HCT116 (cell line): ENCODE data around the gene OGFOD2. TPM values are rescaled to one million over a fixed set of nuclear protein-coding genes. Genes with fewer than 3 reads are reported as not detected.

Experiments used
- ATAC-seq: fragments of 200-7000 bp; cut with Tn5 transposase; 2 replicates; pipeline ENCODE4 v1.9.1; 2020; ENCODE audit warnings: mild to moderate bottlenecking, moderate library complexity
- BruUV-seq: library from RNA; stranded (reverse); fragments of 400-500 nt; replicated peaks from 2 replicates; lab custom pipeline; 2021; lab: Mats Ljungman, UMichigan
- CTCF ChIA-PET: fragments of 300-600 bp; sonication (Branson Sonifier 250); formaldehyde crosslinking; loops from one replicate; lab custom pipeline; 2021; ENCODE audit warnings: antibody characterized with exemption; lab: Charles Lee
- POLR2A ChIA-PET: fragments of 300-600, 350-600 bp; sonication (Branson Sonifier 250); formaldehyde crosslinking; loops from one replicate; lab custom pipeline; 2021; ENCODE audit warnings: antibody characterized with exemption; lab: Charles Lee
- RAD21 ChIA-PET, 2 experiments: fragments of 300-600 bp; sonication (Branson Sonifier 250); formaldehyde crosslinking; loops; one replicate each; lab custom pipeline; 2023; ENCODE audit warnings: low total read pairs in 2 of 2; ENCODE audit not compliant: uncharacterized antibody in 2 of 2, unreplicated experiment in 2 of 2, low non-redundant PET in 1 of 2; lab: Charles Lee
- DNase-seq: peaks from one replicate; pipeline ENCODE4 v3.0.0-alpha.2; 2010; ENCODE audit warnings: low read depth, low spot score
- H2AFZ ChIP-seq: fragments of 200-600 bp; shearing (Covaris generic), sonication (generic); 2 replicates; pipeline ENCODE4 v1.6.1; 2017; ENCODE audit warnings: low read depth, mixed run types, mixed read lengths, antibody characterized with exemption, low read length; ENCODE audit not compliant: poor library complexity, severe bottlenecking
- H3K27ac ChIP-seq: 2 replicates; pipeline ENCODE4 v1.5.1; 2012; ENCODE audit warnings: low read depth, low read length
- H3K27me3 ChIP-seq: fragments of 200-600 bp; sonication (generic); 2 replicates; pipeline ENCODE4 v1.6.1; 2016; ENCODE audit warnings: mixed run types, low read length, mixed read lengths; ENCODE audit not compliant: insufficient read depth
- H3K36me3 ChIP-seq, 2 experiments: fragments of 200-500 bp in 1 of 2; fragments of 200-600 bp in 1 of 2; sonication (Bioruptor generic) in 1 of 2; sonication (generic) in 1 of 2; 2 replicates each; pipeline versions ENCODE4 v1.5.1 to v1.6.1; 2014 to 2016; ENCODE audit warnings: low read length in 2 of 2, inconsistent platforms in 1 of 2, mixed read lengths in 1 of 2, mixed run types in 1 of 2; ENCODE audit not compliant: insufficient read depth in 2 of 2, control insufficient read depth in 1 of 2
- H3K4me1 ChIP-seq, 2 experiments: fragments of 200-600 bp in 1 of 2; sonication (generic) in 1 of 2; 2 replicates each; pipeline versions ENCODE4 v1.5.1 to v1.6.1; 2012 to 2017; ENCODE audit warnings: low read length in 2 of 2, inconsistent platforms in 1 of 2, mild to moderate bottlenecking in 1 of 2, mixed read lengths in 1 of 2, mixed run types in 1 of 2, moderate library complexity in 1 of 2; ENCODE audit not compliant: insufficient read depth in 2 of 2, control insufficient read depth in 1 of 2
- H3K4me2 ChIP-seq: fragments of 200-600 bp; sonication (generic); 2 replicates; pipeline ENCODE4 v1.6.1; 2017; ENCODE audit warnings: mixed run types, low read length, mixed read lengths
- H3K4me3 ChIP-seq, 2 experiments: fragments of 200-600 bp in 1 of 2; sonication (generic) in 1 of 2; replicated peaks in 1 of 2; 2 replicates each; pipeline ENCODE4 v1.5.1; 2011 to 2016; ENCODE audit warnings: low read length in 2 of 2, control low read depth in 1 of 2, low read depth in 1 of 2, mild to moderate bottlenecking in 1 of 2, mixed read lengths in 1 of 2, mixed run types in 1 of 2
- H3K79me2 ChIP-seq: fragments of 200-600 bp; sonication (generic); 2 replicates; pipeline ENCODE4 v1.6.1; 2017; ENCODE audit warnings: mild to moderate bottlenecking, mixed run types, low read length, moderate library complexity, mixed read lengths; ENCODE audit not compliant: insufficient read depth
- H3K9ac ChIP-seq: fragments of 200-600 bp; sonication (generic); 2 replicates; pipeline ENCODE4 v1.6.1; 2016; ENCODE audit warnings: low read length, mixed read lengths
- H3K9me2 ChIP-seq: fragments of 200-600 bp; sonication (generic), shearing (Covaris generic); 2 replicates; pipeline ENCODE4 v1.6.1; 2017; ENCODE audit warnings: mixed run types, mild to moderate bottlenecking, moderate library complexity; ENCODE audit not compliant: insufficient read depth
- H3K9me3 ChIP-seq, 2 experiments: fragments of 200-500 bp in 1 of 2; fragments of 200-600 bp in 1 of 2; sonication (Bioruptor generic) in 1 of 2; sonication (generic) in 1 of 2; 2 replicates each; pipeline ENCODE4 v1.6.1; 2014 to 2017; ENCODE audit warnings: low read length in 2 of 2, mixed read lengths in 2 of 2, inconsistent platforms in 1 of 2, low read depth in 1 of 2, mild to moderate bottlenecking in 1 of 2, mixed run types in 1 of 2, moderate library complexity in 1 of 2; ENCODE audit not compliant: control insufficient read depth in 1 of 2, insufficient read depth in 1 of 2
- H4K20me1 ChIP-seq: fragments of 200-600 bp; sonication (generic), shearing (Covaris generic); 2 replicates; pipeline ENCODE4 v1.6.1; 2017; ENCODE audit warnings: mixed run types, mild to moderate bottlenecking, moderate library complexity; ENCODE audit not compliant: insufficient read depth
- CBX3 ChIP-seq: IDR thresholded peaks from 2 replicates; pipeline ENCODE4 v1.6.1; 2012; ENCODE audit warnings: low read depth
- CEBPB ChIP-seq: IDR thresholded peaks from 2 replicates; pipeline ENCODE4 v1.6.1; 2012; ENCODE audit warnings: low read depth
- CTCF ChIP-seq, 3 experiments: fragments of 200-600 bp in 1 of 3; sonication (generic) in 1 of 3; IDR thresholded peaks in 2 of 3; conservative IDR thresholded peaks in 1 of 3; 2 replicates each; pipeline ENCODE4 v1.5.1; 2012 to 2017; ENCODE audit warnings: low read depth in 2 of 3, low read length in 2 of 3, antibody characterized with exemption in 1 of 3, borderline replicate concordance in 1 of 3, control low read depth in 1 of 3, mild to moderate bottlenecking in 1 of 3, mixed read lengths in 1 of 3, mixed run types in 1 of 3, moderate library complexity in 1 of 3; ENCODE audit not compliant: insufficient read depth in 1 of 3
- EZH2phosphoT487 ChIP-seq: fragments of 200-600 bp; IDR thresholded peaks from 2 replicates; pipeline ENCODE4 v1.6.1; 2018; ENCODE audit warnings: antibody characterized with exemption, borderline replicate concordance
- FOSL1 ChIP-seq: IDR thresholded peaks from 2 replicates; pipeline ENCODE4 v1.6.1; 2012; ENCODE audit warnings: low read depth
- JUND ChIP-seq: IDR thresholded peaks from 2 replicates; pipeline ENCODE4 v1.6.1; 2012
- POLR2AphosphoS5 ChIP-seq: IDR thresholded peaks from 2 replicates; pipeline ENCODE4 v1.6.1; 2011; ENCODE audit warnings: mild to moderate bottlenecking, low read depth, low read length, moderate library complexity
- RAD21 ChIP-seq: IDR thresholded peaks from 2 replicates; pipeline ENCODE4 v1.6.1; 2012; ENCODE audit warnings: low read depth, mild to moderate bottlenecking
- SIN3A ChIP-seq: IDR thresholded peaks from 2 replicates; pipeline ENCODE4 v1.6.1; 2012; ENCODE audit warnings: low read depth
- SP1 ChIP-seq: IDR thresholded peaks from 2 replicates; pipeline ENCODE4 v1.6.1; 2012; ENCODE audit warnings: low read depth
- SRF ChIP-seq: IDR thresholded peaks from 2 replicates; pipeline ENCODE4 v1.6.1; 2012; ENCODE audit warnings: low read depth
- TCF7L2 ChIP-seq: IDR thresholded peaks from 2 replicates; pipeline ENCODE4 v1.7.0; 2011; ENCODE audit warnings: borderline replicate concordance, inconsistent platforms; ENCODE audit not compliant: insufficient read depth, insufficient read length; ENCODE audit errors: extremely low read depth
- ZNF274 ChIP-seq: fragments of 200-500 bp; sonication (Bioruptor generic); IDR thresholded peaks from 2 replicates; pipeline ENCODE4 v1.6.1; 2014; ENCODE audit warnings: mild to moderate bottlenecking, low read depth, low read length, inconsistent platforms
- intact Hi-C: fragments of 100-400 bp; cut with micrococcal nuclease; formaldehyde crosslinking; loops from 2 replicates; pipeline ENCODE4 v1.10.0; 2022
- total RNA-seq: library from RNA; stranded (reverse); gene quantifications from one replicate; pipeline ENCODE4 v1.2.1, GENCODE V29; 2021; ENCODE audit not compliant: unreplicated experiment
- TF ChIP-seq, protein P1 (sequence below): IDR thresholded peaks from 2 replicates; pipeline ENCODE4 v1.6.1; 2012

Gene OGFOD2
- total RNA-seq, 1 experiment from 2014 or later, result 29.5 TPM

DNA sequence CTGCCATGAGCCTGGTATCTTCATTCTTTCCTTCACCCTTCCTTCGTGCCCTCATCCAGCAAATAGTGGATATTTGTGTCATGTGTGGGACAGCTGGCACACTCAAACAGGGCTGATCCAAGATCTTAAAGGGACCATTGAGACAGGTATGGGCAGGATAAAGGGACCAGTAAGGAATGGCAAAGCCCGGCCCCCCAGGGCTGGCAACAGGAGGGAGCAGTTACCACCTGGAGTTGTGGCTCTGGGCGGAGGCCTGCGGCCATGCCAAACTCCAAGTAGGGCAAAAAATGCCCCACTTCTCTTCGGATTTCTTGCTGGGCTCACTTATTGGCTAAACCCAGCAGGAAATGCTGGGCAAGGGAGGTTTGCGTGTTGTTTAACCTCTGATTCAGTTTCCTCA, 2.1 kb downstream of the OGFOD2 start:
- H3K9ac ChIP-seq, result peak overlapping the region; percentile 98; the same call in 1 of the 2 replicates
- no peaks in the 10 kb centered on the region for H4K20me1 ChIP-seq
- intact Hi-C loops, result loop anchor here (10.0 kb wide), 1 partner anchor 168 kb away; no protein-coding TSS in a partner anchor
- no peak overlapping the region for H3K4me3 ChIP-seq
- no peak for DNase-seq
- CTCF ChIA-PET, result no interaction called here
- H3K27ac ChIP-seq, result no peak overlapping the region
- ATAC-seq, result no peak
- TF ChIP-seq ZNF274, result no peak
- TF ChIP-seq SIN3A, result no peak
- TF ChIP-seq FOSL1, result no peak
- TF ChIP-seq SP1, result no peak
- H2AFZ ChIP-seq, result no peak overlapping the region
- H3K27me3 ChIP-seq, result no peaks in the 10 kb centered on the region
- H3K4me2 ChIP-seq, result no peak overlapping the region
- H3K4me1 ChIP-seq, result peaks cover 20 to 34% of the 10 kb centered on the region in 2 experiments
- RAD21 ChIA-PET, result no interaction called here
- peaks cover 45% of the 10 kb centered on the region for H3K79me2 ChIP-seq
- H3K9me2 ChIP-seq, result no peaks in the 10 kb centered on the region
- BruUV-seq, result no TSS peak
- POLR2A ChIA-PET, result no interaction called here
- H3K36me3 ChIP-seq, result peaks cover 0 to 7% of the 10 kb centered on the region in 2 experiments; a peak in 1 of 4 replicates
- H3K9me3 ChIP-seq, result no peaks in the 10 kb centered on the region

- ATAC-seq, result no peak
- intact Hi-C loops, result loop anchor here (10.0 kb wide), 1 partner anchor 167 kb away; no protein-coding TSS in a partner anchor
- H3K79me2 ChIP-seq, result peaks cover 48% of the 10 kb centered on the region
- TF ChIP-seq FOSL1 (no peak), RAD21 (no peak), TCF7L2 (no peak), POLR2AphosphoS5 (no peak), SIN3A (no peak), CTCF (IDR thresholded peaks at IDR 0.05 in 2 of 3, conservative IDR thresholded peaks at IDR 0.05 in 1 of 3; ENCODE audit: borderline replicate concordance in 1 of 3, insufficient read depth in 1 of 3, low read depth in 2 of 3, low read length in 2 of 3) (no peak), SP1 (no peak), SRF (no peak), EZH2phosphoT487 (no peak), CEBPB (no peak), CBX3 (no peak), JUND (no peak)
- TF ChIP-seq, protein P1, sequence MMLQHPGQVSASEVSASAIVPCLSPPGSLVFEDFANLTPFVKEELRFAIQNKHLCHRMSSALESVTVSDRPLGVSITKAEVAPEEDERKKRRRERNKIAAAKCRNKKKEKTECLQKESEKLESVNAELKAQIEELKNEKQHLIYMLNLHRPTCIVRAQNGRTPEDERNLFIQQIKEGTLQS, result no peak
Measured at GRCh38 chr12:122977655-122978392, 2.8 kb downstream of the OGFOD2 start.

More at GRCh38 chr12:122977655-122978392, 2.8 kb downstream of the OGFOD2 start:
- Histone ChIP-seq H3K4me2 (no peak overlapping the region), H3K4me1 (peaks cover 21 to 37% of the 10 kb centered on the region in 2 experiments), H3K9ac (no peak overlapping the region), H4K20me1 (no peaks in the 10 kb centered on the region), H3K4me3 (no peak overlapping the region), H3K36me3 (peaks cover 1 to 7% of the 10 kb centered on the region in 2 experiments; a peak in 2 of 4 replicates), H3K9me2 (no peaks in the 10 kb centered on the region), H3K27ac (no peak overlapping the region; the same call in 1 of the 2 replicates), H2AFZ (no peak overlapping the region), H3K9me3 (no peaks in the 10 kb centered on the region), H3K27me3 (no peaks in the 10 kb centered on the region)
- POLR2A ChIA-PET, result no interaction called here
- RAD21 ChIA-PET, result no interaction called here
- CTCF ChIA-PET, result no interaction called here
- BruUV-seq, result no TSS peak
- DNase-seq, result no peak
